Measurements from ENCODE around the gene ZBTB6. TPM values are rescaled to one million over a fixed set of nuclear protein-coding genes. Genes with fewer than 3 reads are reported as not detected.

ZBTB6 gene
- total and polyA plus RNA-seq, 2 of the 13 experiments (the other 11 are each of a cell fraction or from before 2014, with no cell fraction given): 3.7 to 7.1 TPM

- TF ChIP-seq SRSF1 (optimal IDR thresholded peaks at IDR 0.05; ENCODE audit: low read depth, low read length) (peak; percentile 44), ZNF430 (CRISPR knock-in tag; IDR thresholded peaks at IDR 0.05) (no peak; the same call in 1 of the 2 replicates), TFDP1 (CRISPR knock-in tag; IDR thresholded peaks at IDR 0.05; ENCODE audit: borderline replicate concordance) (no peak), RFX5 (IDR thresholded peaks at IDR 0.05; ENCODE audit: low read depth, low read length) (no peak), TRIM24 (CRISPR knock-in tag; IDR thresholded peaks at IDR 0.05) (no peak), HES4 (CRISPR knock-in tag; IDR thresholded peaks at IDR 0.05; ENCODE audit: borderline replicate concordance) (no peak), CREB1 (IDR thresholded peaks at IDR 0.05) (peak; percentile 29; the same call in 1 of the 2 replicates), CREB1 (CRISPR knock-in tag; IDR thresholded peaks at IDR 0.05) (peak; percentile 87), PHB2 (IDR thresholded peaks at IDR 0.05; ENCODE audit: partially characterized antibody) (no peak), ZNF737 (CRISPR knock-in tag; IDR thresholded peaks at IDR 0.05; ENCODE audit: borderline replicate concordance) (no peak), ZFP62 (CRISPR knock-in tag; IDR thresholded peaks at IDR 0.05) (no peak), CBX1 (IDR thresholded peaks at IDR 0.05; ENCODE audit: low read depth) (peak; percentile 17), ONECUT2 (CRISPR knock-in tag; IDR thresholded peaks at IDR 0.05) (no peak; the same call in 1 of the 2 replicates), TOPORS (CRISPR knock-in tag; IDR thresholded peaks at IDR 0.05) (no peak), DDIT3 (CRISPR knock-in tag; IDR thresholded peaks at IDR 0.05) (no peak), ZBTB43 (CRISPR knock-in tag; conservative IDR thresholded peaks at IDR 0.05) (no peak; the same call in 1 of the 2 replicates), MAFG (CRISPR knock-in tag; IDR thresholded peaks at IDR 0.05) (no peak), CSRNP2 (CRISPR knock-in tag; conservative IDR thresholded peaks at IDR 0.05; ENCODE audit: low read depth) (no peak), HIC2 (CRISPR knock-in tag; IDR thresholded peaks at IDR 0.05; ENCODE audit: low read depth) (no peak), WIZ (CRISPR knock-in tag; IDR thresholded peaks at IDR 0.05) (no peak), MXI1 (IDR thresholded peaks at IDR 0.05; ENCODE audit: borderline replicate concordance, low read depth, low read length) (peak; percentile 80; the same call in 2 of the 3 replicates), HNF4A (CRISPR knock-in tag; IDR thresholded peaks at IDR 0.05) (no peak)
Observed at GRCh38 chr9:122904823-122905710, 8.1 kb downstream of the ZBTB6 start, which contains the start of gene RC3H2 (continued).

All from HepG2 (cell line).